ENCODE measurements around the gene PPM1J. TPM values are rescaled to one million over a fixed set of nuclear protein-coding genes. Genes with fewer than 3 reads are reported as not detected.

PPM1J gene
- total and polyA plus RNA-seq, 2 of the 13 experiments (the other 11 are each of a cell fraction or from before 2014, with no cell fraction given), result 0.07 to 0.22 TPM

- Histone ChIP-seq H3K4me3 (replicated peaks in 1 of 3; ENCODE audit: insufficient read depth in 1 of 3, low read depth in 2 of 3, low read length in 3 of 3) (peak overlapping the region; percentile 82 to 91 (median 83)), H4K20me1 (ENCODE audit: insufficient read depth, low read length) (no peaks in the 10 kb centered on the region), H3K36me3 (replicated peaks in 1 of 2; ENCODE audit: control insufficient read depth in 1 of 2, insufficient read depth in 2 of 2, low read length in 2 of 2) (peaks cover 2 to 5% of the 10 kb centered on the region in 2 experiments; a peak in 3 of 5 replicates), H3K27ac (ENCODE audit: extremely low read length, insufficient read depth, low read length) (peak overlapping the region; percentile 90), H3K4me2 (ENCODE audit: low read depth, low read length) (peak overlapping the region; percentile 91), H3K9ac (ENCODE audit: insufficient read depth, low read depth, low read length) (peak overlapping the region; percentile 92), H3K4me1 (ENCODE audit: insufficient read depth, low read length) (peaks cover 49% of the 10 kb centered on the region), H2AFZ (ENCODE audit: low read length) (no peak overlapping the region), H3K9me3 (ENCODE audit: low read length) (no peaks in the 10 kb centered on the region), H3K27me3 (ENCODE audit: control insufficient read depth in 1 of 2, insufficient read depth in 2 of 2, low read length in 2 of 2) (no peaks in the 10 kb centered on the region; a peak in 1 of 5 replicates), H3K79me2 (ENCODE audit: insufficient read depth, low read length) (peaks cover 50% of the 10 kb centered on the region)
- ChIA-PET POLR2A (interaction anchor here (0.5 to 5.5 kb wide), 15 partner anchors 10 to 1083 kb away, joined by 3 to 251 read pairs (median 7); partner anchors contain the start of genes PPM1J, RHOC and ST7L), CTCF (ENCODE audit: low intra/inter-chr PET ratio, low total read pairs) (interaction anchor here (3.7 kb wide), 1 partner anchor 32 kb away, joined by 17 read pairs; the partner anchor contains the start of gene RHOC)
- ATAC-seq (peak; percentile 84), FAIRE-seq (no peak), DNase-seq (ENCODE audit: low spot score) (peak; percentile 14)
- under 1% methylated on average over 14 of the region's 68 CpGs for WGBS (ENCODE audit: low lambda C conversion rate)
- intact Hi-C loops (cut with micrococcal nuclease; ENCODE audit: unreplicated experiment) (loop anchor here (2.0 kb wide), 2 partner anchors 24 to 56 kb away; partner anchors contain the start of genes CAPZA1 and ST7L), in situ Hi-C loops (cut with HindIII; ENCODE audit: extremely low pct_ligation_motif_present, low pct_unique_long_range_greater_than_20kb) (loop anchor here (5.0 kb wide), 1 partner anchor 32 kb away; the partner anchor contains the start of gene RHOC)
- no TSS peak for BruUV-seq (replicated peaks)
- TF ChIP-seq ARHGAP35 (CRISPR knock-in tag; IDR thresholded peaks at IDR 0.05; ENCODE audit: borderline replicate concordance) (peak; percentile 7; the same call in 1 of the 2 replicates), CHD2 (IDR thresholded peaks at IDR 0.05; ENCODE audit: low read depth, low read length) (peak; percentile 82), CC2D1A (CRISPR knock-in tag; IDR thresholded peaks at IDR 0.05) (no peak), GABPB1 (CRISPR knock-in tag; IDR thresholded peaks at IDR 0.05) (peak; percentile 40; the same call in 1 of the 2 replicates), ATAD3A (CRISPR knock-in tag; IDR thresholded peaks at IDR 0.05) (no peak), IRF1 (CRISPR knock-in tag; IDR thresholded peaks at IDR 0.05; ENCODE audit: low read depth) (peak; percentile 23; the same call in 1 of the 2 replicates), TFDP1 (CRISPR knock-in tag; IDR thresholded peaks at IDR 0.05; ENCODE audit: borderline replicate concordance) (peak; percentile 41; the same call in 1 of the 2 replicates), TGIF2 (CRISPR knock-in tag; IDR thresholded peaks at IDR 0.05) (no peak), SYNCRIP (IDR thresholded peaks at IDR 0.05; ENCODE audit: insufficient read depth, low read depth, low read length) (no peak), MBD4 (IDR thresholded peaks at IDR 0.05; ENCODE audit: borderline replicate concordance, low read length) (no peak), ZNF713 (CRISPR knock-in tag; IDR thresholded peaks at IDR 0.05) (no peak), CBX2 (IDR thresholded peaks at IDR 0.05; ENCODE audit: low read depth, low read length) (no peak), CBX2 (CRISPR knock-in tag; IDR thresholded peaks at IDR 0.05; ENCODE audit: low read depth) (no peak), ZFYVE20 (CRISPR knock-in tag; IDR thresholded peaks at IDR 0.05; ENCODE audit: borderline replicate concordance, low read depth) (no peak), ZNF501 (CRISPR knock-in tag; IDR thresholded peaks at IDR 0.05) (0 out of 2 replicates have a peak, but pooled peaks have one; percentile 5), ZNF329 (CRISPR knock-in tag; IDR thresholded peaks at IDR 0.05; ENCODE audit: low read depth) (no peak), KLF6 (CRISPR knock-in tag; IDR thresholded peaks at IDR 0.05) (0 out of 2 replicates have a peak, but pooled peaks have one; percentile 14), KAT7 (CRISPR knock-in tag; IDR thresholded peaks at IDR 0.05; ENCODE audit: borderline replicate concordance) (no peak; the same call in 1 of the 2 replicates)
- TF ChIP-seq, protein P1, sequence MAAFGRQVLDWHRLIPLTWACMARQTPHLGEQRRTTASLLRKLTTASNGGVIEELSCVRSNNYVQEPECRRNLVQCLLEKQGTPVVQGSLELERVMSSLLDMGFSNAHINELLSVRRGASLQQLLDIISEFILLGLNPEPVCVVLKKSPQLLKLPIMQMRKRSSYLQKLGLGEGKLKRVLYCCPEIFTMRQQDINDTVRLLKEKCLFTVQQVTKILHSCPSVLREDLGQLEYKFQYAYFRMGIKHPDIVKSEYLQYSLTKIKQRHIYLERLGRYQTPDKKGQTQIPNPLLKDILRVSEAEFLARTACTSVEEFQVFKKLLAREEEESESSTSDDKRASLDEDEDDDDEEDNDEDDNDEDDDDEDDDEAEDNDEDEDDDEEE (CRISPR knock-in tag; IDR thresholded peaks at IDR 0.05), result peak; percentile 38; the same call in 1 of the 2 replicates
- TF ChIP-seq, protein P2, sequence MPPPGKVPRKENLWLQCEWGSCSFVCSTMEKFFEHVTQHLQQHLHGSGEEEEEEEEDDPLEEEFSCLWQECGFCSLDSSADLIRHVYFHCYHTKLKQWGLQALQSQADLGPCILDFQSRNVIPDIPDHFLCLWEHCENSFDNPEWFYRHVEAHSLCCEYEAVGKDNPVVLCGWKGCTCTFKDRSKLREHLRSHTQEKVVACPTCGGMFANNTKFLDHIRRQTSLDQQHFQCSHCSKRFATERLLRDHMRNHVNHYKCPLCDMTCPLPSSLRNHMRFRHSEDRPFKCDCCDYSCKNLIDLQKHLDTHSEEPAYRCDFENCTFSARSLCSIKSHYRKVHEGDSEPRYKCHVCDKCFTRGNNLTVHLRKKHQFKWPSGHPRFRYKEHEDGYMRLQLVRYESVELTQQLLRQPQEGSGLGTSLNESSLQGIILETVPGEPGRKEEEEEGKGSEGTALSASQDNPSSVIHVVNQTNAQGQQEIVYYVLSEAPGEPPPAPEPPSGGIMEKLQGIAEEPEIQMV (CRISPR knock-in tag; IDR thresholded peaks at IDR 0.05; ENCODE audit: low read depth), result no peak
Observed at GRCh38 chr1:112674986-112675727, 40.0 kb downstream of the PPM1J start.

Measured in HepG2 (cell line).